Fibroblast of skin of right quadriceps (primary cell): ENCODE results near the gene UNC93A.
A peak's percentile ranks its signal among the peaks of the same experiment; 100 is the strongest.
"Not testable (repeated sequence)": the region's sequence is repeated elsewhere in the genome, so short reads cannot be mapped to it uniquely, and the experiment has no call there.

Experiments
- DNase-seq: peaks from one replicate; pipeline ENCODE4 v3.0.0-alpha.2; 2013

Gene UNC93A

GRCh38 chr6:167272151-167272550 lies 19.0 kb upstream of the UNC93A start:
- no peak for DNase-seq

GRCh38 chr6:167272696-167273379 lies 18.3 kb upstream of the UNC93A start:
- no peak for DNase-seq

GRCh38 chr6:167274270-167274669 lies 16.8 kb upstream of the UNC93A start:
- DNase-seq, result no peak

GRCh38 chr6:167275001-167275400 lies 16.1 kb upstream of the UNC93A start:
- no peak for DNase-seq

GRCh38 chr6:167275436-167275835 lies 15.7 kb upstream of the UNC93A start:
- no peak for DNase-seq

- no peak for DNase-seq
Measured at GRCh38 chr6:167276772-167277533, 14.2 kb upstream of the UNC93A start.

GRCh38 chr6:167278173-167278940 lies 12.8 kb upstream of the UNC93A start:
- not testable (repeated sequence) for DNase-seq

GRCh38 chr6:167279766-167280446 lies 11.2 kb upstream of the UNC93A start:
- DNase-seq, result no peak

- not testable (repeated sequence) for DNase-seq
Measured at GRCh38 chr6:167280466-167280865, 10.6 kb upstream of the UNC93A start.

GRCh38 chr6:167282165-167282564 lies 8.9 kb upstream of the UNC93A start:
- no peak for DNase-seq

- not testable (repeated sequence) for DNase-seq
Measured at GRCh38 chr6:167284565-167284964, 6.5 kb upstream of the UNC93A start.

- no peak for DNase-seq
Measured at GRCh38 chr6:167285077-167285770, 5.9 kb upstream of the UNC93A start.

- DNase-seq, result no peak
Measured at GRCh38 chr6:167287513-167288048, 3.5 kb upstream of the UNC93A start.

- peak; percentile 4 for DNase-seq
Measured at GRCh38 chr6:167288591-167289225, 2.4 kb upstream of the UNC93A start.

GRCh38 chr6:167289291-167289690 lies 1.8 kb upstream of the UNC93A start:
- DNase-seq, result not testable (repeated sequence)

- DNase-seq, result no peak
Measured at GRCh38 chr6:167291623-167292300, 647 bp downstream of the UNC93A start.

- no peak for DNase-seq
Measured at GRCh38 chr6:167292301-167293087, 1.4 kb downstream of the UNC93A start.

GRCh38 chr6:167293088-167293589 lies 2.0 kb downstream of the UNC93A start:
- DNase-seq, result no peak

GRCh38 chr6:167293590-167294091 lies 2.5 kb downstream of the UNC93A start:
- DNase-seq, result no peak

GRCh38 chr6:167294241-167294640 lies 3.1 kb downstream of the UNC93A start:
- no peak for DNase-seq
